RKO (cell line): ENCODE measurements around the gene TMEM259.

Experiments used
- DNase-seq: peaks from one replicate; pipeline ENCODE4 v3.0.0-alpha.2; 2016; ENCODE audit warnings: low spot score

Gene TMEM259

DNA sequence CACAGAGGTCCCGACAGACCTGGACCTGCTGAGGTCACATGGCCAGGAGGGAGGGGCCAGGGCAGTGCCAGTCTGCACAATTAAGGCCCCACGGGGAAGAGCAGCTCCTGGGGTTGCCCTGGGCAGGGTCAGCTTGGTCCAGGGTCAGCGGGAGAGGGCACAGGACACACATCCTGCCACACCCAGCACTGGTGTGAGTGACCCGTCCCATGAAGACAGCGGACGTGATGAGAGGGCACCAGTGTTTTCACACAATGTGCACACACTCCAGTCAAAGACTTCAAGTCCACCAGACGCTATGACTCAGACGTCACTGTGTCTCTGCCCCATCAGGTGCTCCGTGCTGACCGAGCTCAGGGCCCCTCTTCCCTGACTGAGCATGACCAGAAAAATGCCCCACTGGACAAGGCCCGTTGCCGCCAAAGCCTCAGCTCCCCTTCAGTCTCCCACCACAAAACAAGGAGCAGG is 4.2 kb downstream of the TMEM259 start:
- no peak for DNase-seq

DNA sequence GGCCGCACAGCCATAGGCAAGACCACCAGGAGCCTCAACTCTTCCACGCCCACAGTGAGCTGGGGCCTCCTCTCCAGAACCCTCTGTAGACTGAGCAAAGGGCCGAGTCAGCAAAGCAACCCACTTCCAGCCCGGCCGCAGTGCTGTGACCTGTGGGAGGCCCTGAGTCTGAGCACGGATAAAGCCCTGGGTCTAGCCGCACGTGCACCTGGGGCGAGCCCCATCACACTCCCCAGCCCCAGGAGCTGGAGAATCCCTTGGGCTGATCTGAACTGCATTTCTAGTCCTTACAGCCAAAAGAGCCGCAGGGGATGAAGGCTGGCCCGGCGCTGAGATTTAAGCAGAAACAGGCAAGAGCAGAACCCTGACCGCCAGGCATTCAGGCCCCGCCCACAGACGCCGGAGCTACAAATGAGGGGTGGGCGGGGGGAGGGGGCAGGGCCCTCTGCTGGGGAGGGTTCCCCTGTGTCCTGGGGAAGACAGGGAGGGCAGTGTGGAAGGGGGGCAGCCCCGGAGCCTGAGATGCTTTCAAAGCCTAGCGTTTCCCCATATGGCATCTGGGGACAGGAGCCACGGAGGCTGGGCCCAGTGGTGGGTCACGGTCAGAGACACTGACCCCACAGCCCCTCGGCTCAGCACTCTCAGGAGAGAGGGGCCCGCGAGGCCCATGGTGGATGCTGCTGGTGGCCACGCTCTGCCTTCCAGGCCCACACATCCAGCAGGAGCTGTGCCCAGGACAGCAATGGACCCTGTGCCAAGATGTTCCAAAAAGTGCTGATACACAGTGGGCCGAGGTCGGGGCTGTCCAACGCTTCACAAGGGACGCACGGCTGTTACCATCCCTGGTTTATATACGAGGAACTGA is 4.9 kb downstream of the TMEM259 start:
- DNase-seq = no peak

DNA sequence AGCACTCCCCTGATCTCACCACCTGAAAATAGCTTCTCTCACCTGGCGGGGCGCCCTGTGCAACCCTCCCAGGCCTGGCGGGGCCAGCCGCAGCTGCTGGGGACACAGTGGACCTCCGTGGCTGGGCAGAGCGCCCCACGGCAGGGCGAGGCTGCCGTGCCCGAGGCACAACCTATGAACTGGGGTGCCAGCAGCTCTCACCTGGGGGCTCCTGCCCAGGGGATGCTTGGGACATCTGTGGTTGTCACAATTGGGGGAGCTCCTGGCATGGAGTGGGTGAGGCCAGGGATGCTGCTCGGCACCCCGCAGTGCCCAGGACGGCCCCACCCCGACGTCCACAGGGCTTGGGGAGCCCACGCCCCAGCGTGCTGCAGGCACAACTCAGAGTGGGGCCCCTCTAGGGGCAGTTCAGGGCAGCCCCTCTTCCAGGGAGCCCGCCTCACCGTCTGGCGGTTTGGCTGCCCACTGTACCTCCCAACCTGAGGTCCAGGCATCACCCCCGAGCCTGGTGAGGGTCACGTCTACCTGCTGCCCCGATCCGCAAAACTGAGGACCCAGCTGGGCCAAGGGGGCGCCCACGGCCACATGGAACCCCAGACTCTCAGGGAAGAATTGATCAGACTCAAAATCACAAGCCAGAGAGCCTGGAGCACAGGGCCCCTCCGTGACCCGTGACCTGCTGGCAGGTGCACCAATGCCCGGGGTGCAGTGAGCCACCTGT is 5.7 kb downstream of the TMEM259 start:
- DNase-seq = no peak

DNA sequence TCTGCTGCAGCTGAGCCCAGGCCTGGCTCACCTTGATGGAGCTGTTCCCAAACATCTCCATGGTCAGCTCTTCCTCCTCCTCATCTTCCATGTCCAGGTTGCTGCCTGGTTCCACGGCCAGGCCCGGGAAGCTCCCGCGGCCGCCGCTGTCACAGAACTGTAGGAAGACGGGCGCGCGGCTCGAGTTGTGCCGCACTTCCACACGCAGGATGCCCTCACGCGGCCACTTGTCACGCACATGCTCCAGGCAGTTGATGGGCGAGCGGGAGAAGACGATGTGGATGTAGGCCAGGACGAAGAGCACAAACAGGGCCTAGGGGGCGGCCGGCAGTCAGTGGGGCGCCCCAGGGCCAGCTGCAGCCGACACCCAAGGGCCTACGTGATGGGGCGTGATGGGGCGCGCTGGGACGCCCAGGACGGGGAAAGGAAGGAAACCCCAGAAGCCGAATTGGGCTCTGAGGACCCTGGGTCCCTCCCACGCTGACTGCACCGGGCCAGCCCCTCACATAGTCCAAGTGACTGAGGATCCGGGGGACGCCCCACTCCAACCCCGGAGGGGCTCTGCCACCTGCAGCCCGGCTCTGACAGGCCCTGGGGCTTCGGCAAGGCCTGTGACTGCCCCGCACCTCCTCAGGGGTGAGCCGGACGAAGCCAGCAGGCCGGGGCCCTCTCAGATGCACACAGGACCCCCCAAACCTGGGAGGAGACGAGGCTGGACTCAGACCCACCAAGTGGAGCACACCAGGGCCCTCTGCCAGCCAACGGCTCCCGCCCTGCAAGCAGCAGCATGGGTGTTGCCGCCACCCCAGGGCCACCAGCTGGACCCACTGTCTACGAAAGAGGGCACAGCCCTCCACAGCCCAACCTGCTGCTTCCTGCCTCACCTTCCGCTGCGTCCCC is 6.5 kb downstream of the TMEM259 start:
- DNase-seq = no peak

DNA sequence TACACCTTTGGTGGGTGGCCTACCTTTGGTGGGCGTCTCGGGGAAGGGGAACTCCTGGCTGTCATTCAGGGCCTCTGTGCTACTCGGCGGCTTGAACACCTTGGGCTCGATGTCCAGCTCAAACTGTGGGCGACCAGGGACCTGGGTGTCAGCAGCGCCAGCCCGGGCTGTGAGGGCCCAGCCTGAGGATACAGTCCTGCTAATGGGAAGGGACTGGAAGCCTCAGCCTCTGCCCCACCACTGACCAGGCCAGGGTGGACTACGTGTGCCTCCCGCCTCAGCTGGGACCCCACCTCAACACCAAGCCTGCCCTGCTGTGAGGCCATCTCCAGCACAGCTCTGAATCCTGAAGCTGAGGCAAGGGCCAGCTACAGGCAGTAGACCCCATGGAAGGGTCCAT is 7.7 kb downstream of the TMEM259 start:
- no peak for DNase-seq

DNA sequence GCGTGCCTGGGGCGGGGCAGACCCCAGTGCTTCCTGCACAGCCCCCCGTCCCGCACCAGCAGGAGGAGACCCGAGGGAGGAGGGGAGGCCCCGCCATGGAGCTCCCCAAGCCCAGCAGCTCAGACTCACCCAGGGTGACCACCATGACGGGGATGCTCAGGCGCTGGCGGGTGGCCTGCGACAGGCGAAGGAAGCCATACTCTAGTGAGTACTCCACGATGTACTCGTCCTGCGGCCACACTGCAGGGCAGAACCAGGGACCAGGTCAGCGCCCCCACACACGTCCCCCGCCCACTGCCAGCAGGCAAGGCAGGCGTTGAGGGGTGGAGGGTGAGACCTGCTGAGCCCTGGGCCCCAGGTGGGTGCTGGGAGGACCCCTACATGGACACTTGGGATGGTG is 8.6 kb downstream of the TMEM259 start:
- DNase-seq = no peak

DNA sequence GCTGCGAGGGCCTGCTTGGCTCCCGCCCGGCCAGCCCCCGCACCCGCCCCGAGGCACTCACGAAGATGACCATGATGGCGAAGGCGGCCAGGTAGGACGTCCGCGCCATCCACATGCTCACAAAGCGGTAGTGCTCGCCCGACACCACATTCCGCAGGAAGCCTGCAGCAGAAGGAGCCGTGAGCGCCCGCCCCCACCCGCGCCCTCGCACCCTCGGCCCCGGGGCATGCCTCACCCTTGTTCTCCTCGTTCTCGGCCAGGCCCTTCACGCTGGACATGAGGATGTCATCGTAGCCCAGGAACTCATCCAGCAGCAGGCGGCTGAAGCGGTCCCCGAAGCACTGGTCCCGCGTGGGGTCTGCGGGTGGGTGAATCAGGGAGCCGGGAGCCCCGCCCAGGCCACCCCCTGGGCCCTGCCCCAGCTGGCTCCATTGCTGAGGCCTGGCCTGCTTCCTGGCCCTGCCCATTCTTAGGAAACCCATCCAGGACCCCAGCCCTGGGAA is 9.0 kb downstream of the TMEM259 start:
- no peak for DNase-seq

DNA sequence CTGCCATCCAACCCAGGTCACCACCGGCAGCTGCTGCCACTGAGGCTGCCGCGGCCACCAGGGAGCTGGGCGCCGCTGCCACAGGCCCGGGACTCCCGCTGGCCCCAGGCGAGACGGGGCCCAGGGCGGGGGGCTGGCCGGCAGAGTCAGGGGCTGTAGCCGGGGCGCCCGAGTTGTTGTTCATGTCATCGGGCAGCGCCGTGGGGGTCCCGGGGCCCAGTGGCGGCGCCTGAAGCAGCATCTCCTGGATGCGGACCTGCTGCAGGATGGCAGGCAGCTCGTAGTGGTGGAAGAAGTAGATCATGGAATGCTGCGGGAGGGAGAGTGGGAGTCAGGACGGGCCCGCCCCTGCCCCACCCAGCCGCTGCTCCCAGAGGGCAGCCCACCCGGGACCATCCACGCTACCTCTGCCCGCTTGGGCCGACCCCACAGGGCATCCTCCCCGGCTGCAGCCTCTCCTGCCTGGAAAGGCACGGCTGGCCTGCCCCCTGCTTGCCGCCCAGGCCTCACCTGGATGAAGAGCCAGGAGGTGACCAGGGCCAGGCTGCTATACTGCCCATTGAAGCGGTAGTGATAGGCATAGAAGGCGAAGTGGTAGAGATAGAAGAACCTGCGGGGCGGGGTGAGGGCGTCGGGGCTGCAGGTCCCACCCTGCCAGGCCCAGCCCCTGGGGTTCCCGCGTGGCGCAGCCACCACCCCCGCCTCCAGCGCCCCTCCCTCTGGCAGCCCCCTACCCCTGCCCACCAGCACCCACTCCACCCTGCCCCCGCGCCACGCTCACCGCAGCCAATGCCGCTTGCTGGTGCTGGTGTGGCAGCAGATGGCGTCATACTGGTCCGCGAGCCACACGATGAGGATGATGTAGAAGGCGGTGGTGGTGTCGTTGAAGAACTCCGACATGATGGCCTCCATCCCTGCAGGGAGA is 10.1 kb downstream of the TMEM259 start:
- DNase-seq = no peak

DNA sequence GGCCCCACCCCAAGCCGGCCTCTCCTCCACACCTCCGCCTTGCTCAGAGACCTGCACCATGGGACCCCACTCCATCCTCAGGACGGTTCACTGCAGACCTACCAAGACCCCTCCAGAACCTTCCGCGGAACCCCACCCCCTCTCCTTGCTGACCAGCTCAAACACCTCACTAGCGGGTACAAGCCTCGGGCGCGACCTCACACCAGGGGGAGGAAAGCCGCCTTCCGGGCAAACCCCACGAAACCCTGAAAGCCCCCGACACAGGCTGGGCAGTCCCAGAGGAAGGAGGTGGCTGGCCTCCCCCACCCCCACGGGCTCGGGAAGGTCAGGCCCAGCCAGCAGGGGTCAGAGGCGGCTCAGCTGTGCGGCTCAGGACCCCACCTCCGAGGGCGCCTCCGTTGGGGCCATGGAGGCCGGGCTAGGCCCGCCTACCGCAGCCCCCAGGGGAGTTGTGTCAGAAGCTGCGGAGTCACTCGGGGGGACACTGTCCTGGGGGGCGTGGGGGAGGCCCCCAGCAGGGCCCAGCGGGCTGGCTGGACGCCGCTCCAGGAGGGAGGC is 10.9 kb downstream of the TMEM259 start:
- no peak for DNase-seq

DNA sequence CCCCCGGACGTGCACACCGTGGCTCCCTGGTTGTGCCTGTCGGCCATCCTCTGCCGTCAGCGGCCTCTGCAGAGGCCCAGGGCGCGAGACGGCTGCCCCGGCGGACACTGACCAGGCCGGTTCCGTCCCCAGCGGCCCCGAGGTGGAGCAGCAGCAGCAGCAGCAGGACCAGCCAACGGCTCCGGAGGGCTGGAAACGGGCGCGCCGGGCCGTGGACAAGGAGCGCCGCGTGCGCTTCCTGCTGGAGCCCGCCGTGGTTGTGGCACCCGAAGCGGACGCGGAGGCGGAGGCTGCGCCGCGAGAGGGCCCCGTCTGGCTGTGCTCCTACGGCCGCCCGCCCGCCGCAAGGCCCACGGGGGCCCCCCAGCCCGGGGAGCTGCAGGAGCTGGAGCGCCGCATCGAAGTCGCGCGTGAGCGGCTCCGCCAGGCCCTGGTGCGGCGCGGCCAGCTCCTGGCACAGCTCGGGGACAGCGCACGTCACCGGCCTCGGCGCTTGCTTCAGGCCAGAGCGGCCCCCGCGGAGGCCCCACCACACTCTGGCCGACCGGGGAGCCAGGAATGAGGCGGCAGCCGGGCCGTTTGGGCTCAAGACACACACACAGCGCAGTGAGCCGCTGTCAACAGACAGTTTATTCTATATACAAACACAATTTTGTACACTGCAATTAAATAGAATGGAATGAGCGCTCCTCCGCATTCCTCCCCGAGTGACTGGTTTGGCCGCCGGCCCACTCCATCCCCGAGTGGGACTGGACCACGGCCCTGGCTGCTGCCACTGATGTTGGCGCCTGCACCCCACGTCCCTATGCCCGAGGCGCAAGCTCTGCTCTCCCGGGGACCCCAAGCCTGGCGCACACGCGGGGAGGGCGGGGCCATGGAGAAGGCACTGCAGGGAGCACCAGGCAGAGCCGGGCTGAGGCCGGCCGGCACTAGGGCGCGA is 11.6 kb downstream of the TMEM259 start:
- no peak for DNase-seq

DNA sequence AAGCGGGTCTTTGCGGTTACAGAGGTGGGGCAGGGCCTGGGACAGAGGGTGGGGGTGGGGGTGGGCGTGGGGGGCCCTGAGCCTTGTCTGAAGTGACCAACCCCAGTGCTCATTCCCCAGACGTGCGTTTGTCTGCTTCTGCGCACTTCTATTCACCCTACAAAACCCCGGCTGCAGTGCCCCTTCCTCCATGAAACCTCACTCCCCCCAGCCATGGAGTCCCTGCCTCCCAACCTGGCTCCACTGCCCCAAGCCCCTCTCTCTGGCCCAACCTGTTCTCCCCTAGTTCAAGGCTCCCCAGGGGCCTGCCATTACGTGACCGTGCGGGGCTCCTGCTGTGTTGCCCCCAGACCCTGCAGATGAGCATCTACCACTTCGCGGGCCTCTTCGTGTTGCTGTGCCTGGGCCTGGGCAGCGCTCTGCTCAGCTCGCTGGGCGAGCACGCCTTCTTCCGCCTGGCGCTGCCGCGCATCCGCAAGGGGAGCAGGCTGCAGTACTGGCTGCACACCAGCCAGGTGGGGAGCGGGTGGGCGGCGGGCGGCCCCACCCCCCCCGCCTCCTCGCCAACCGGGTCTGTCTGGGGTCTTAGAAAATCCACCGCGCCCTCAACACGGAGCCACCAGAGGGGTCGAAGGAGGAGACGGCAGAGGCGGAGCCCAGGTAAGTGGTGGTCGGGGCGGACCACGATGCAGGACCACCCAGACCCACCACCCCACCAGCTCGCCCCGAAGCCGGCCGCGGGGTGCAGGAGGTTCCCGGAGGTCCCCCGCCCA is 12.5 kb downstream of the TMEM259 start:
- DNase-seq = no peak

DNA sequence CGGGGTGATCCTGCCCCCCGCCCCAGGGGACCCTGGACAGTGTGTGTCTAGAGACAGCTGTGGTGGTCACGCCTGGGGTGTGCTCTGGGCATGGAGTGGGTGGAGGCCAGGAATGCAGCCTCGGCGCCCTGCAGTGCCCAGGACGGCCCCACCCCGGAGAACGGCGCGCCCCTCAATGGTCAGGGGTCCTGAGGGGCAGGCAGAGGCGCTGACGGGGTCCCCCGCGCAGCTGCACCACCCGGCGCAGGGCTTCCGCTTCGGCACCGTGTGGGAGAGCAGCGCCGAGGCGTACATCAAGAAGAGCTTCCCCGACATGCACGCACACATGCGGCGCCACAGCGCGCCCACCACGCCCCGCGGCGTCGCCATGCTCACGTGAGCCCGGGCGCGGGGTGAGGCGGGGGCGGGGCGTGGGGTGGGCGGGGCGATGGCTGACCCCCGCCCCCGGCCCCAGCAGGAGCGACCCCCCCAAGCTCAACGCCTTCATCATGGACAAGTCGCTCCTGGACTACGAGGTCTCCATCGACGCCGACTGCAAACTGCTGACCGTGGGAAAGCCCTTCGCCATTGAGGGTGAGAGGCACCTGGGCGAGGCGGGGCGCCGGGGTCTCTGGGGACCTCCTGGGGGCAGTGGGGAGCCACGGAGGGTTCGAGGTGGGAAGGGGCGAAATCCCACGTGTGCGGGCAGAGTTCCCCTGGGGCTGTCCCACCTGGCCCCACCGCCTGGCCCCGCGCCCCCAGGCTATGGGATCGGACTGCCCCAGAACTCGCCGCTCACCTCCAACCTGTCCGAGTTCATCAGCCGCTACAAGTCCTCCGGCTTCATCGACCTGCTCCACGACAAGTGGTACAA is 13.3 kb downstream of the TMEM259 start:
- DNase-seq = no peak

DNA sequence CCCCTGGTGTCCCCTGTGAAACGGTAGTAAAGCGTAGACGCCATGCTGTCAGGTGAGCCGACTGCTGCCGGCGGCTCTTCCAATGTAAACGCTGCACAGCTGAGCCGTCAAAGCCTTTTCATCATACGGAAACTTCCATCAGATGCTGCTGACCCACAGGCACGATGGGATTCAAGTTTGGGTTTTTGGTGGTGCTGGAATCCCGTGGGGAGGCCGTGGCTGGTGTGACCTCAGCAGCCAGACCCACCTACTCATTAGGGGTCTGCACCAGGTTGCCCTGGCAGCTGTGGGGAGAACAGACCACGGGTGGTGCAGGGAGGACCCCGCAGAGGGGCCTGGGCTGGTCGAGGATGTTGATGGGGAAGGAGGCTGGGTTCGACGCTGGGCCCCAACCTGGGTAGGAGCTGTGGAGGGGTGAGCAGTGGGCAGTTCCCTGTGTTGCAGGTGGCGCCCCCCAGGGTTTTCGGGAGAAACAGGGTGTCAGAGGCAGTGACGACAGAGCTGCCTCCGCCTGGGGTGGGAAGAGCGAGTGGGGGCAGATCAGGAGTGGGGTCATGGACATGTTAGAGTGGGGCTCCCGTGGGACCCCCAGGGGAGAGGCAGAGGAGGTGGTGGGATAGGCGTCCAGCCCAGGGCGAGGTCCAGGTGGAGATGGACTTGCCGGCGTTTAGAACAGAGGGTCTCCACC is 14.1 kb downstream of the TMEM259 start:
- DNase-seq = no peak

DNA sequence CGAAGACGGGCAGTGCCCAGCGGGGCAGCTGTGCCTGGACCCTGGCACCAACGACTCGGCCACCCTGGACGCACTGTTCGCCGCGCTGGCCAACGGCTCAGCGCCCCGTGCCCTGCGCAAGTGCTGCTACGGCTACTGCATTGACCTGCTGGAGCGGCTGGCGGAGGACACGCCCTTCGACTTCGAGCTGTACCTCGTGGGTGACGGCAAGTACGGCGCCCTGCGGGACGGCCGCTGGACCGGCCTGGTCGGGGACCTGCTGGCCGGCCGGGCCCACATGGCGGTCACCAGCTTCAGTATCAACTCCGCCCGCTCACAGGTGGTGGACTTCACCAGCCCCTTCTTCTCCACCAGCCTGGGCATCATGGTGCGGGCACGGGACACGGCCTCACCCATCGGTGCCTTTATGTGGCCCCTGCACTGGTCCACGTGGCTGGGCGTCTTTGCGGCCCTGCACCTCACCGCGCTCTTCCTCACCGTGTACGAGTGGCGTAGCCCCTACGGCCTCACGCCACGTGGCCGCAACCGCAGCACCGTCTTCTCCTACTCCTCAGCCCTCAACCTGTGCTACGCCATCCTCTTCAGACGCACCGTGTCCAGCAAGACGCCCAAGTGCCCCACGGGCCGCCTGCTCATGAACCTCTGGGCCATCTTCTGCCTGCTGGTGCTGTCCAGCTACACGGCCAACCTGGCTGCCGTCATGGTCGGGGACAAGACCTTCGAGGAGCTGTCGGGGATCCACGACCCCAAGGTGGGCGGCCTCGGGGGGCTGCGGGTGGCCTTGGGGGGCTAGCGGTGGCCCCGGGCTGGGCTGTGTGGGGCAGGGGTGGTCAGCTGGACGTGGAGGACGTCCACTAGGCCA is 15.9 kb downstream of the TMEM259 start:
- DNase-seq = no peak

DNA sequence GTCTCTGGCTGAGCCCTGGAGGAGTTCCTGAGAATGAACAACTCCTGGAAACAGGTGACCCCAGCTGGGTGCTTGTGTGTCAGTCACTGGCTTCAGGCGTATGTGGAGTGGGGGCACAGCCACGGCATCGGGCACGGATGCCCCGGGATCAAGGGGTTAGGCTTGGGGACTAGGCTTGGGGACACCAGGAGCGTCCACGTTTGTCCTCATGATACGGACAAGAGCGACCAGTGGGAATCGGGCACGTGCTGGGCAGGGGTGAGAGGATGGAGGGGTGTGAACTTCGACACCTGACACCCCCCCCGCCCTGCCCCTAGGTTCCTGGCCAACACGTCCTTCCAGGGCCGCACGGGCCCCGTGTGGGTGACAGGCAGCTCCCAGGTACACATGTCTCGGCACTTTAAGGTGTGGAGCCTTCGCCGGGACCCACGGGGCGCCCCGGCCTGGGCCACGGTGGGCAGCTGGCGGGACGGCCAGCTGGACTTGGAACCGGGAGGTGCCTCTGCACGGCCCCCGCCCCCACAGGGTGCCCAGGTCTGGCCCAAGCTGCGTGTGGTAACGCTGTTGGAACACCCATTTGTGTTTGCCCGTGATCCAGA is 16.6 kb downstream of the TMEM259 start:
- DNase-seq = no peak

DNA sequence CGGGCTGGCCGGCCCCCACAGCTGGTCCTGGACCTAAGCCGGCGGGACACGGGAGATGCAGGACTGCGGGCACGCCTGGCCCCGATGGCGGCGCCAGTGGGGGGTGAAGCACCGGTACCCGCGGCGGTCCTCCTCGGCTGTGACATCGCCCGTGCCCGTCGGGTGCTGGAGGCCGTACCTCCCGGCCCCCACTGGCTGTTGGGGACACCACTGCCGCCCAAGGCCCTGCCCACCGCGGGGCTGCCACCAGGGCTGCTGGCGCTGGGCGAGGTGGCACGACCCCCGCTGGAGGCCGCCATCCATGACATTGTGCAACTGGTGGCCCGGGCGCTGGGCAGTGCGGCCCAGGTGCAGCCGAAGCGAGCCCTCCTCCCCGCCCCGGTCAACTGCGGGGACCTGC is 17.6 kb downstream of the TMEM259 start:
- no peak for DNase-seq
